ENCODE measurements around the gene IFT57. TPM values are rescaled to one million over a fixed set of nuclear protein-coding genes. Genes with fewer than 3 reads are reported as not detected.

Gene IFT57
- total RNA-seq, 3 donors from 2014 or later (not counting 1 experiment from before 2014, with no cell fraction given) = 22.2 to 49.3 (median 33.5) TPM

GRCh38 chr3:108243243-108243642 lies 21.0 kb upstream of the IFT57 start:
- H3K27me3 ChIP-seq (ENCODE audit: control insufficient read depth, insufficient read depth, low read length) = no peaks in the 10 kb centered on the region
- intact Hi-C loops (cut with micrococcal nuclease) = no loop called here
- H3K27me3 Mint-ChIP-seq (ENCODE audit: low read depth in 2 of 2) = peaks cover 0 to 4% of the 10 kb centered on the region in 2 donors
- H3K9me3 ChIP-seq (ENCODE audit: control insufficient read depth, insufficient read depth, low read length) = no peaks in the 10 kb centered on the region
- no peak overlapping the region for H3K27ac ChIP-seq (ENCODE audit: low read length)
- no peak overlapping the region for H3K4me3 ChIP-seq (ENCODE audit: low read length)
- no peak overlapping the region for H3K27ac Mint-ChIP-seq
- H3K4me1 Mint-ChIP-seq = no peaks in the 10 kb centered on the region
- no peaks in the 10 kb centered on the region for H3K9me3 Mint-ChIP-seq
- H3K36me3 Mint-ChIP-seq = no peaks in the 10 kb centered on the region
- no peaks in the 10 kb centered on the region for H3K4me1 ChIP-seq (ENCODE audit: control insufficient read depth, insufficient read depth, low read length)
- no peak overlapping the region for H3K4me3 Mint-ChIP-seq
- no peaks in the 10 kb centered on the region for H3K36me3 ChIP-seq (ENCODE audit: control insufficient read depth, insufficient read depth, low read length)
- TF ChIP-seq, protein P1, sequence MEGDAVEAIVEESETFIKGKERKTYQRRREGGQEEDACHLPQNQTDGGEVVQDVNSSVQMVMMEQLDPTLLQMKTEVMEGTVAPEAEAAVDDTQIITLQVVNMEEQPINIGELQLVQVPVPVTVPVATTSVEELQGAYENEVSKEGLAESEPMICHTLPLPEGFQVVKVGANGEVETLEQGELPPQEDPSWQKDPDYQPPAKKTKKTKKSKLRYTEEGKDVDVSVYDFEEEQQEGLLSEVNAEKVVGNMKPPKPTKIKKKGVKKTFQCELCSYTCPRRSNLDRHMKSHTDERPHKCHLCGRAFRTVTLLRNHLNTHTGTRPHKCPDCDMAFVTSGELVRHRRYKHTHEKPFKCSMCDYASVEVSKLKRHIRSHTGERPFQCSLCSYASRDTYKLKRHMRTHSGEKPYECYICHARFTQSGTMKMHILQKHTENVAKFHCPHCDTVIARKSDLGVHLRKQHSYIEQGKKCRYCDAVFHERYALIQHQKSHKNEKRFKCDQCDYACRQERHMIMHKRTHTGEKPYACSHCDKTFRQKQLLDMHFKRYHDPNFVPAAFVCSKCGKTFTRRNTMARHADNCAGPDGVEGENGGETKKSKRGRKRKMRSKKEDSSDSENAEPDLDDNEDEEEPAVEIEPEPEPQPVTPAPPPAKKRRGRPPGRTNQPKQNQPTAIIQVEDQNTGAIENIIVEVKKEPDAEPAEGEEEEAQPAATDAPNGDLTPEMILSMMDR (IDR thresholded peaks at IDR 0.05) = no peak
- DNase-seq = no peak
- no CpG with 5 or more reads among the region's 2 CpGs for WGBS (ENCODE audit: insufficient coverage)
- no peak for ATAC-seq

- H3K4me1 ChIP-seq (ENCODE audit: control insufficient read depth, insufficient read depth, low read length) = no peaks in the 10 kb centered on the region
- no peaks in the 10 kb centered on the region for H3K9me3 Mint-ChIP-seq
- peaks cover 0 to 4% of the 10 kb centered on the region in 2 donors for H3K27me3 Mint-ChIP-seq (ENCODE audit: low read depth in 2 of 2)
- no peaks in the 10 kb centered on the region for H3K36me3 Mint-ChIP-seq
- H3K4me3 ChIP-seq (ENCODE audit: low read length) = no peak overlapping the region
- TF ChIP-seq, protein P1 (IDR thresholded peaks at IDR 0.05) = no peak
- no peak overlapping the region for H3K27ac ChIP-seq (ENCODE audit: low read length)
- no peaks in the 10 kb centered on the region for H3K27me3 ChIP-seq (ENCODE audit: control insufficient read depth, insufficient read depth, low read length)
- no peaks in the 10 kb centered on the region for H3K9me3 ChIP-seq (ENCODE audit: control insufficient read depth, insufficient read depth, low read length)
- no peaks in the 10 kb centered on the region for H3K36me3 ChIP-seq (ENCODE audit: control insufficient read depth, insufficient read depth, low read length)
- intact Hi-C loops (cut with micrococcal nuclease) = no loop called here
- H3K4me1 Mint-ChIP-seq = no peaks in the 10 kb centered on the region
- H3K27ac Mint-ChIP-seq = no peak overlapping the region
- DNase-seq = no peak
- no peak overlapping the region for H3K4me3 Mint-ChIP-seq
- no peak for ATAC-seq
Observed at GRCh38 chr3:108242776-108243175, 20.6 kb upstream of the IFT57 start.

- Mint-ChIP-seq H3K27me3 (ENCODE audit: low read depth in 2 of 2) (peaks cover 0 to 4% of the 10 kb centered on the region in 2 donors), H3K4me3 (no peak overlapping the region), H3K36me3 (no peaks in the 10 kb centered on the region), H3K4me1 (no peaks in the 10 kb centered on the region), H3K9me3 (no peaks in the 10 kb centered on the region), H3K27ac (no peak overlapping the region)
- no peaks in the 10 kb centered on the region for H3K9me3 ChIP-seq (ENCODE audit: control insufficient read depth, insufficient read depth, low read length)
- intact Hi-C loops (cut with micrococcal nuclease) = no loop called here
- no peaks in the 10 kb centered on the region for H3K36me3 ChIP-seq (ENCODE audit: control insufficient read depth, insufficient read depth, low read length)
- no peaks in the 10 kb centered on the region for H3K4me1 ChIP-seq (ENCODE audit: control insufficient read depth, insufficient read depth, low read length)
- no peak for DNase-seq
- 93% methylated on average over 6 of the region's 6 CpGs for WGBS (ENCODE audit: insufficient coverage)
- no peak overlapping the region for H3K27ac ChIP-seq (ENCODE audit: low read length)
- no peaks in the 10 kb centered on the region for H3K27me3 ChIP-seq (ENCODE audit: control insufficient read depth, insufficient read depth, low read length)
- ATAC-seq = no peak
- TF ChIP-seq, protein P1 (IDR thresholded peaks at IDR 0.05) = no peak
- no peak overlapping the region for H3K4me3 ChIP-seq (ENCODE audit: low read length)
Observed at GRCh38 chr3:108241721-108242120, 19.5 kb upstream of the IFT57 start.

DNA sequence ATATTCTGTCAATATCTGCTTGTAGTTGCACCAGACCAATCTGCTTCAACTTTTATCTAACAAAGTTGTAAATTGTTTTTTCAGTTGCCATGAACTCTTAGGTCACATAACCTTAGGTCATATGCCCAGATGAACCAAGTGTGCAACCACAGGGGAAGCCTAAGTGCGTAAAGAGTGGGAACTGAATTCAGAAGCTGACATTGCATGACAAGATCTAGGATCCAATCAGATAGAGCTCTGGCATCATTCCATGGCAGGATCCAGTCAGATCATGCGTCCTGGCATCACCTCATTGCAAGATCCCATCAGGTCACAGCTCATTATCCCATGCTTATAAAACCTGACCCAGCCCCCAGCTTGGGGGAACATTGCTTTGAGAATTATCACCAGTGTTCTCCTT lies 18.9 kb upstream of the IFT57 start:
- H3K4me3 Mint-ChIP-seq = no peak overlapping the region
- no peak for DNase-seq
- 77% methylated on average over 2 of the region's 2 CpGs for WGBS (ENCODE audit: insufficient coverage)

More for the DNA sequence above, 18.9 kb upstream of the IFT57 start:
- no peaks in the 10 kb centered on the region for H3K4me1 Mint-ChIP-seq
- intact Hi-C loops (cut with micrococcal nuclease) = no loop called here
- TF ChIP-seq, protein P1 (IDR thresholded peaks at IDR 0.05) = no peak
- peaks cover 0 to 4% of the 10 kb centered on the region in 2 donors for H3K27me3 Mint-ChIP-seq (ENCODE audit: low read depth in 2 of 2)
- Histone ChIP-seq H3K27ac (ENCODE audit: low read length) (no peak overlapping the region), H3K36me3 (ENCODE audit: control insufficient read depth, insufficient read depth, low read length) (no peaks in the 10 kb centered on the region), H3K9me3 (ENCODE audit: control insufficient read depth, insufficient read depth, low read length) (no peaks in the 10 kb centered on the region), H3K4me1 (ENCODE audit: control insufficient read depth, insufficient read depth, low read length) (no peaks in the 10 kb centered on the region), H3K4me3 (ENCODE audit: low read length) (no peak overlapping the region), H3K27me3 (ENCODE audit: control insufficient read depth, insufficient read depth, low read length) (no peaks in the 10 kb centered on the region)
- no peaks in the 10 kb centered on the region for H3K9me3 Mint-ChIP-seq
- H3K27ac Mint-ChIP-seq = no peak overlapping the region
- ATAC-seq = no peak
- H3K36me3 Mint-ChIP-seq = no peaks in the 10 kb centered on the region
